Liver (tissue), 9 donors: ENCODE data around the gene ZSWIM6. TPM values are rescaled to one million over a fixed set of nuclear protein-coding genes. Genes with fewer than 3 reads are reported as not detected.

Source experiments
- DNase-seq: peaks from one replicate; pipeline ENCODE4 v3.0.0-alpha.2; 2017; ENCODE audit warnings: low spot score
- H3K27ac ChIP-seq, 2 donors: one replicate each; pipeline ENCODE4 v1.7.0; 2013; ENCODE audit warnings: inconsistent platforms in 2 of 2, low read length in 2 of 2, control low read depth in 1 of 2, low read depth in 1 of 2, mild to moderate bottlenecking in 1 of 2
- H3K27me3 ChIP-seq, 4 donors: one replicate each; pipeline versions ENCODE4 v1.6.1 to v1.7.0; 2013; ENCODE audit warnings: low read length in 3 of 4, inconsistent platforms in 1 of 4, mild to moderate bottlenecking in 1 of 4, moderate library complexity in 1 of 4; ENCODE audit not compliant: control insufficient read depth in 4 of 4, insufficient read depth in 4 of 4
- H3K36me3 ChIP-seq, 4 donors: one replicate each; pipeline versions ENCODE4 v1.6.1 to v1.7.0; 2013; ENCODE audit warnings: low read length in 3 of 4, mild to moderate bottlenecking in 3 of 4, low read depth in 1 of 4, moderate library complexity in 1 of 4; ENCODE audit not compliant: control insufficient read depth in 4 of 4, insufficient read depth in 3 of 4
- H3K4me1 ChIP-seq, 4 donors: one replicate each; pipeline versions ENCODE4 v1.6.1 to v1.7.0; 2013; ENCODE audit warnings: low read length in 3 of 4, mild to moderate bottlenecking in 3 of 4, moderate library complexity in 1 of 4; ENCODE audit not compliant: control insufficient read depth in 4 of 4, insufficient read depth in 4 of 4
- H3K4me3 ChIP-seq, 3 donors: one replicate each; pipeline versions ENCODE4 v1.6.1 to v1.7.0; 2013; ENCODE audit warnings: low read length in 3 of 3, control low read depth in 1 of 3, low read depth in 1 of 3, mild to moderate bottlenecking in 1 of 3
- H3K9ac ChIP-seq, 2 donors: one replicate each; pipeline ENCODE4 v1.7.0; 2013; ENCODE audit warnings: low read length in 2 of 2, mild to moderate bottlenecking in 2 of 2, moderate library complexity in 2 of 2, control low read depth in 1 of 2, low read depth in 1 of 2
- H3K9me3 ChIP-seq, 4 donors: one replicate each; pipeline versions ENCODE4 v1.6.1 to v1.7.0; 2013; ENCODE audit warnings: low read length in 3 of 4; ENCODE audit not compliant: control insufficient read depth in 4 of 4
- ATF3 ChIP-seq: IDR thresholded peaks from 2 replicates; pipeline ENCODE4 v1.6.1; 2016; ENCODE audit warnings: antibody characterized with exemption
- EGR1 ChIP-seq, 2 donors: IDR thresholded peaks; 2 replicates each; pipeline ENCODE4 v1.6.1; 2016 to 2018; ENCODE audit warnings: antibody characterized with exemption in 2 of 2, low read depth in 2 of 2
- FOXA2 ChIP-seq: IDR thresholded peaks from 2 replicates; pipeline ENCODE4 v1.6.1; 2016; ENCODE audit warnings: antibody characterized with exemption
- HNF4A ChIP-seq, 2 donors: conservative IDR thresholded peaks; 2 replicates each; pipeline ENCODE4 v1.6.1; 2016; ENCODE audit warnings: antibody characterized with exemption in 2 of 2, mild to moderate bottlenecking in 2 of 2
- HNF4G ChIP-seq: IDR thresholded peaks from 2 replicates; pipeline ENCODE4 v1.6.1; 2016; ENCODE audit warnings: antibody characterized with exemption
- JUND ChIP-seq, 2 donors: IDR thresholded peaks; 2 replicates each; pipeline ENCODE4 v1.6.1; 2016; ENCODE audit warnings: antibody characterized with exemption in 2 of 2
- NR2F2 ChIP-seq: IDR thresholded peaks from 2 replicates; pipeline ENCODE4 v1.6.1; 2016; ENCODE audit warnings: antibody characterized with exemption
- RAD21 ChIP-seq, 2 donors: IDR thresholded peaks; 2 replicates each; pipeline ENCODE4 v1.6.1; 2016; ENCODE audit warnings: antibody characterized with exemption in 2 of 2, mild to moderate bottlenecking in 2 of 2
- REST ChIP-seq: IDR thresholded peaks from 2 replicates; pipeline ENCODE4 v1.6.1; 2016; ENCODE audit warnings: antibody characterized with exemption, mild to moderate bottlenecking
- RXRA ChIP-seq, 2 donors: IDR thresholded peaks; 2 replicates each; pipeline ENCODE4 v1.6.1; 2017 to 2018; ENCODE audit warnings: antibody characterized with exemption in 2 of 2, mild to moderate bottlenecking in 1 of 2
- SP1 ChIP-seq: IDR thresholded peaks from 2 replicates; pipeline ENCODE4 v1.6.1; 2018; ENCODE audit warnings: antibody characterized with exemption, mild to moderate bottlenecking
- TAF1 ChIP-seq: conservative IDR thresholded peaks from 2 replicates; pipeline ENCODE4 v1.6.1; 2016; ENCODE audit warnings: antibody characterized with exemption, mild to moderate bottlenecking
- YY1 ChIP-seq: IDR thresholded peaks from 2 replicates; pipeline ENCODE4 v1.6.1; 2016; ENCODE audit warnings: antibody characterized with exemption, mild to moderate bottlenecking
- ZBTB33 ChIP-seq: IDR thresholded peaks from 2 replicates; pipeline ENCODE4 v1.6.1; 2016; ENCODE audit warnings: antibody characterized with exemption
- WGBS: extraction: QIAGEN DNeasy Blood & Tissue Kit; methylation state at CpG from one replicate; pipeline ENCODE4 v1.1.7; 2013; 5-methylcytosine and 5-hydroxymethylcytosine counted together
- polyA plus RNA-seq, 2 donors: library from polyadenylated mRNA; stranded (reverse) in 1 of 2; unstranded in 1 of 2; fragments of 200-250 nt in 1 of 2; fragments of >200 nt in 1 of 2; fragmentation: Nextera tagmentation in 1 of 2; extraction: Ambion mirVana in 1 of 2; gene quantifications; one replicate each; pipeline versions ENCODE4 v1.2.1 to v1.2.3, GENCODE V29; 2013 to 2015
- total RNA-seq, 2 donors: library from RNA; depleted of rRNA; stranded (reverse); fragments of >200 nt; gene quantifications; one replicate each; pipeline ENCODE4 v1.2.3, GENCODE V29; 2014
- TF ChIP-seq, protein P1 (sequence below): IDR thresholded peaks from 2 replicates; pipeline ENCODE4 v1.6.1; 2016; ENCODE audit warnings: antibody characterized with exemption
- donor health status: healthy.
- donor health status: healthy.
- donor health status: healthy.
- donor health status: healthy.
- donor health status: healthy.

Gene ZSWIM6
- total and polyA plus RNA-seq, 4 donors = 1.3 to 5.2 (median 3.3) TPM

- no peaks in the 10 kb centered on the region for H3K4me1 ChIP-seq
- WGBS = 61% methylated on average over 2 of the region's 2 CpGs
- H3K36me3 ChIP-seq = no peaks in the 10 kb centered on the region
- no peak overlapping the region for H3K4me3 ChIP-seq
- H3K9ac ChIP-seq = no peak overlapping the region
- no peak for DNase-seq
- no peak for TF ChIP-seq RXRA (IDR thresholded peaks at IDR 0.05)
- TF ChIP-seq REST = no peak
- TF ChIP-seq NR2F2 = no peak
- no peak for TF ChIP-seq JUND (IDR thresholded peaks at IDR 0.05)
- no peak for TF ChIP-seq YY1
- H3K27me3 ChIP-seq = no peaks in the 10 kb centered on the region
- no peak overlapping the region for H3K27ac ChIP-seq
- H3K9me3 ChIP-seq = no peaks in the 10 kb centered on the region
These were observed 38.4 kb downstream of the ZSWIM6 start for GRCh38 chr5:61370506-61370905.

- Histone ChIP-seq H3K9me3 (no peaks in the 10 kb centered on the region), H3K4me3 (no peak overlapping the region), H3K4me1 (no peaks in the 10 kb centered on the region), H3K9ac (no peak overlapping the region), H3K27me3 (no peaks in the 10 kb centered on the region), H3K36me3 (no peaks in the 10 kb centered on the region), H3K27ac (no peak overlapping the region)
- no peak for DNase-seq
- 76% methylated on average over 5 of the region's 5 CpGs for WGBS
- TF ChIP-seq TAF1 (no peak), HNF4G (no peak), NR2F2 (no peak), EGR1 (IDR thresholded peaks at IDR 0.05; ENCODE audit: low read depth in 2 of 2) (no peak), SP1 (no peak), YY1 (no peak), RXRA (IDR thresholded peaks at IDR 0.05) (no peak), ATF3 (no peak), JUND (IDR thresholded peaks at IDR 0.05) (no peak), REST (no peak), ZBTB33 (no peak), FOXA2 (no peak), RAD21 (IDR thresholded peaks at IDR 0.05) (no peak), HNF4A (conservative IDR thresholded peaks at IDR 0.05) (no peak)
- TF ChIP-seq, protein P1, sequence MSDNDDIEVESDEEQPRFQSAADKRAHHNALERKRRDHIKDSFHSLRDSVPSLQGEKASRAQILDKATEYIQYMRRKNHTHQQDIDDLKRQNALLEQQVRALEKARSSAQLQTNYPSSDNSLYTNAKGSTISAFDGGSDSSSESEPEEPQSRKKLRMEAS = no peak
These were observed 39.4 kb downstream of the ZSWIM6 start for GRCh38 chr5:61371474-61371873.
